Sigmoid colon (tissue), 7 donors: ENCODE measurements around the gene PPP2R2B. TPM values are rescaled to one million over a fixed set of nuclear protein-coding genes. Genes with fewer than 3 reads are reported as not detected.

Experiments used
- DNase-seq: peaks from one replicate; pipeline ENCODE4 v3.0.0-alpha.2; 2019
- H3K27ac ChIP-seq, 4 donors: fragments of 200-600 bp; sonication (generic); one replicate each; pipeline ENCODE4 v1.5.1; 2016 to 2019; ENCODE audit warnings: mild to moderate bottlenecking in 1 of 4
- H3K27me3 ChIP-seq, 3 donors: fragments of 200-600 bp; sonication (generic); one replicate each; pipeline ENCODE4 v1.5.1; 2019; ENCODE audit warnings: mild to moderate bottlenecking in 1 of 3
- H3K36me3 ChIP-seq, 4 donors: fragments of 200-600 bp; sonication (generic); one replicate each; pipeline ENCODE4 v1.5.1; 2016 to 2019
- H3K4me1 ChIP-seq, 4 donors: fragments of 200-600 bp; sonication (generic); one replicate each; pipeline ENCODE4 v1.5.1; 2017 to 2019
- H3K4me3 ChIP-seq, 4 donors: fragments of 200-600 bp; sonication (generic); one replicate each; pipeline ENCODE4 v1.5.1; 2017 to 2019; ENCODE audit warnings: mild to moderate bottlenecking in 2 of 4, moderate library complexity in 1 of 4
- H3K9me3 ChIP-seq, 4 donors: fragments of 200-600 bp in 3 of 4; sonication (generic) in 3 of 4; one replicate each; pipeline versions ENCODE4 v1.5.1 to v1.6.1; 2013 to 2019
- EP300 ChIP-seq, 4 donors: sonication (generic); formaldehyde crosslinking; IDR thresholded peaks; one replicate each; pipeline ENCODE4 v1.6.1; 2017; ENCODE audit warnings: antibody characterized with exemption in 4 of 4
- POLR2A ChIP-seq, 2 donors: fragments of 450-650 bp; IDR thresholded peaks; one replicate each; pipeline ENCODE4 v1.6.1; 2016; ENCODE audit warnings: antibody characterized with exemption in 2 of 2, mild to moderate bottlenecking in 2 of 2, moderate library complexity in 2 of 2
- POLR2AphosphoS5 ChIP-seq, 4 donors: sonication (generic); formaldehyde crosslinking; IDR thresholded peaks; one replicate each; pipeline ENCODE4 v1.6.1; 2017; ENCODE audit warnings: antibody characterized with exemption in 4 of 4
- WGBS, 2 donors: extraction: QIAGEN DNeasy Blood & Tissue Kit; methylation state at CpG; one replicate each; pipeline ENCODE4 v1.1.7; 2013; 5-methylcytosine and 5-hydroxymethylcytosine counted together
- intact Hi-C: fragments of 100-400 bp; cut with DNase I; formaldehyde crosslinking; loops from one replicate; pipeline ENCODE4 v1.15.1; 2023
- polyA plus RNA-seq, 3 donors: library from polyadenylated mRNA; stranded (reverse); fragments of 200-250 nt; gene quantifications; one replicate each; pipeline ENCODE4 v1.2.3, GENCODE V29; 2013
- total RNA-seq, 4 donors: library from RNA; depleted of rRNA; stranded (reverse); fragments of >200 nt; gene quantifications; one replicate each; pipeline ENCODE4 v1.1.0, GENCODE V29; 2016
- TF ChIP-seq, protein P1 (sequence below), 4 experiments: fragments of 450-650 bp in 3 of 4; fragments of 200-600 bp in 1 of 4; IDR thresholded peaks; one replicate each; pipeline ENCODE4 v1.5.1; 2016 to 2019; ENCODE audit warnings: antibody characterized with exemption in 4 of 4, mild to moderate bottlenecking in 3 of 4, moderate library complexity in 2 of 4
- donor health status: healthy with polysubstance abuse.
- donor health status: Bipolar disorder and iron deficiency.
- donor health status: healthy.

PPP2R2B gene
- total and polyA plus RNA-seq, 7 donors, result 0.60 to 19.6 (median 7.4) TPM; not detected in 1

DNA sequence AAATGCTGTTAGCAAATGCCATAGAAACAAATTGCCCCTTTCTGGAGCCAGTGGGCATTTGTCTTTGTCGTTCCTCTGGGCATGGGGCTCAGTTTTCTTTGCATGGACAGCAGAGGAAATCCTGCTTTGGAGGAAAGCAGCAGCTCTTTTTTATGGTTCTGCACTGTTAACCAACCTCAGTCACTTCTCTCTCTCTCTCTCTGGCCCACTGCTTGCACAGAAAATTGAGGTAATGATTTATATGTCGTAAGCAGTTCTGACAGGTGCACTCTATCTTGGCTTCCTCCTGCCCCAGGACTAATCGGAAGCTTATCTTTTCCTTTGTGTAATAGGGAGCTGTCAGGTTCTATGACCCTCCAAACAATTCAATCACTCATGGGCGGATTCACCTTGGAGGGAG, 202.9 kb downstream of the PPP2R2B start:
- Histone ChIP-seq H3K4me1 (peaks cover 0 to 1% (median under 1%) of the 10 kb centered on the region in 4 donors), H3K27ac (no peak overlapping the region), H3K4me3 (no peak overlapping the region), H3K36me3 (no peaks in the 10 kb centered on the region), H3K9me3 (no peaks in the 10 kb centered on the region), H3K27me3 (no peaks in the 10 kb centered on the region)
- WGBS, 2 donors, result 12 to 28% methylated on average over 4 of the region's 4 CpGs
- TF ChIP-seq, protein P1, sequence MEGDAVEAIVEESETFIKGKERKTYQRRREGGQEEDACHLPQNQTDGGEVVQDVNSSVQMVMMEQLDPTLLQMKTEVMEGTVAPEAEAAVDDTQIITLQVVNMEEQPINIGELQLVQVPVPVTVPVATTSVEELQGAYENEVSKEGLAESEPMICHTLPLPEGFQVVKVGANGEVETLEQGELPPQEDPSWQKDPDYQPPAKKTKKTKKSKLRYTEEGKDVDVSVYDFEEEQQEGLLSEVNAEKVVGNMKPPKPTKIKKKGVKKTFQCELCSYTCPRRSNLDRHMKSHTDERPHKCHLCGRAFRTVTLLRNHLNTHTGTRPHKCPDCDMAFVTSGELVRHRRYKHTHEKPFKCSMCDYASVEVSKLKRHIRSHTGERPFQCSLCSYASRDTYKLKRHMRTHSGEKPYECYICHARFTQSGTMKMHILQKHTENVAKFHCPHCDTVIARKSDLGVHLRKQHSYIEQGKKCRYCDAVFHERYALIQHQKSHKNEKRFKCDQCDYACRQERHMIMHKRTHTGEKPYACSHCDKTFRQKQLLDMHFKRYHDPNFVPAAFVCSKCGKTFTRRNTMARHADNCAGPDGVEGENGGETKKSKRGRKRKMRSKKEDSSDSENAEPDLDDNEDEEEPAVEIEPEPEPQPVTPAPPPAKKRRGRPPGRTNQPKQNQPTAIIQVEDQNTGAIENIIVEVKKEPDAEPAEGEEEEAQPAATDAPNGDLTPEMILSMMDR (IDR thresholded peaks at IDR 0.05), result no peak
- TF ChIP-seq POLR2A (IDR thresholded peaks at IDR 0.05) (no peak), POLR2AphosphoS5 (IDR thresholded peaks at IDR 0.05) (no peak), EP300 (IDR thresholded peaks at IDR 0.05) (no peak)
- DNase-seq, result no peak
- intact Hi-C loops, result no loop called here

DNA sequence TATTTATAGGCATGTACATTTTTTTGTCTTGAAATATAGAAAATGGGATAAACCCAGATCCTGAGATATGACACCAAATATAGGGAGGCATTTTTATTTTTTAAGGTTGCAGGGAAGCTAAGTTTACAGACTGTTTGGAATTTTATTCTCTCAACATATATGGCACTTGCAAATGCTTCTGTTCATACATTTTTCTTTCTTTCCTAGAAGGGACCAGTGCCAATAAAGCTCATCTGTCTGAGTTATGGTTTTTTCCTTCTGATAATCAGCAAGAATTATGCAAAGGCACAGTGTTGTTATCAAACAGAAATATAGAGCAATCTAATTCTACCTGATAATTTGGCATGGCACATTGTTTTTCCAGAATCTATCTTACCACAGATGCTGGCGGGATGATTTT, 205.7 kb downstream of the PPP2R2B start:
- DNase-seq, result no peak
- H3K27me3 ChIP-seq, result no peaks in the 10 kb centered on the region
- H3K9me3 ChIP-seq, result no peaks in the 10 kb centered on the region
- no peaks in the 10 kb centered on the region for H3K36me3 ChIP-seq
- TF ChIP-seq, protein P1 (IDR thresholded peaks at IDR 0.05), result no peak
- TF ChIP-seq EP300 (IDR thresholded peaks at IDR 0.05), result no peak
- TF ChIP-seq POLR2A (IDR thresholded peaks at IDR 0.05), result no peak
- TF ChIP-seq POLR2AphosphoS5 (IDR thresholded peaks at IDR 0.05), result no peak
- intact Hi-C loops, result no loop called here
- peaks cover 0 to 7% (median 2%) of the 10 kb centered on the region in 4 donors for H3K4me1 ChIP-seq
- 84 to 85% methylated on average over 1 of the region's 1 CpG for WGBS, 2 donors
- no peak overlapping the region for H3K4me3 ChIP-seq
- H3K27ac ChIP-seq, result no peak overlapping the region

DNA sequence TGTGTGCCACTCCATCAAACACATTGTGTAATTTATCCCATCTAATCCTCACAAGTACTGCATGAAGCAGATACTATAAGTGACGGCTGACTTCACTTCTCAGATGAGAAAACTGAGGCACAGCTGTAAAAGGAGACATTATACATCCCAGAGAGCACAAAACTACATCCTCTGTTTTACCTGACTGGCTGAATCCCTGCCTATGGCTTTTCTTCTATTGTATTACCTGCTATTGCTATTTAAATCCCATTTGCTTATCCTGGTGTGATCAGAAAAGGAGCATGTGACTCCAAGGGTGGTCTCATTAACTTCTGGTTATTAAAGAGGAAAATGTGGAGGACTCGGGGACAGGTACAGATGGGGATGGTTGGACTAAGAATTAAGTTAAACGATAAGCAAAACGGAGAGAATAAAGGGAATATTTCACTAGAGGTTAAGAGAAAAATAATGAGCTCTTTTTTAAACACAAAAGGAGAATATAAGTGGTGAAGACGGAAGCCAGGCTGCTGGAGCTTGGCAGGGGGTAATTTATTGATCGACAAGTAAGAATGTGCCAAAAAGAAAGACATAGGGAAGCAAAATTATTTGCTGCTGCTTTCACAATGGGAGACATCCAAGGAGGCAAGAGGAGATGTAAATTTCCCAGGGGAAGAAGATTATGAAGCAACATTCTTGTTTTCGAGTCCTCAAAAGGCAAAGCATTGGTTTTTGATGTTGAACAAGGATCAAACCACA, 206.8 kb downstream of the PPP2R2B start:
- WGBS, 2 donors, result 61 to 81% methylated on average over 7 of the region's 7 CpGs
- H3K4me3 ChIP-seq, result no peak overlapping the region
- TF ChIP-seq POLR2AphosphoS5 (IDR thresholded peaks at IDR 0.05) (no peak), EP300 (IDR thresholded peaks at IDR 0.05) (no peak), POLR2A (IDR thresholded peaks at IDR 0.05) (no peak)
- TF ChIP-seq, protein P1 (IDR thresholded peaks at IDR 0.05), result no peak
- H3K9me3 ChIP-seq, result no peaks in the 10 kb centered on the region
- no peaks in the 10 kb centered on the region for H3K36me3 ChIP-seq
- H3K27ac ChIP-seq, result no peak overlapping the region
- no peaks in the 10 kb centered on the region for H3K27me3 ChIP-seq
- intact Hi-C loops, result no loop called here
- H3K4me1 ChIP-seq, result peaks cover 0 to 16% (median 4%) of the 10 kb centered on the region in 4 donors
- DNase-seq, result no peak

DNA sequence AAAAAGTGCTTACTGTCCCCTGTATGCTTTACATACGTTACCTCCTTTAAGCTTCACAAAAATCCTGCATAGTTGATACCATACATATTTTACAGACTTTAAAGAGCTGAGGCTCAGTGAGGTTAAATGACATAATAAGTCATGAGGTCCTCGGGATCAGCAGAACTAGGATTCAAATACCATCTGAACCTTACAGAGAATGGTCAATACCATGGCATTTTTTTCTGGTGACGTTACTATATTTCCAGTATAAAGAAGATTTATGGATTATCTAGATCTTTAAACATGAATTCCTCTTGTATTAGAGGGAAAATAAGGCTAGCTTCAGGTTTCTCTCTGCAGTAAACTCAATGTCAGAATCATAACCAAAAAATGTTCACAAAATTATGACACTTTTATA, 208.9 kb downstream of the PPP2R2B start:
- Histone ChIP-seq H3K4me1 (peaks cover 0 to 22% (median 6%) of the 10 kb centered on the region in 4 donors), H3K9me3 (no peaks in the 10 kb centered on the region), H3K36me3 (no peaks in the 10 kb centered on the region), H3K27me3 (no peaks in the 10 kb centered on the region), H3K4me3 (no peak overlapping the region), H3K27ac (no peak overlapping the region)
- intact Hi-C loops, result loop anchor here (10.0 kb wide), 1 partner anchor 295 kb away; no protein-coding TSS in a partner anchor
- WGBS, 2 donors, result 69 to 74% methylated on average over 3 of the region's 3 CpGs
- TF ChIP-seq, protein P1 (IDR thresholded peaks at IDR 0.05), result no peak
- TF ChIP-seq POLR2AphosphoS5 (IDR thresholded peaks at IDR 0.05), result no peak
- no peak for TF ChIP-seq POLR2A (IDR thresholded peaks at IDR 0.05)
- no peak for TF ChIP-seq EP300 (IDR thresholded peaks at IDR 0.05)
- no peak for DNase-seq
